ENCODE results near the gene MOB3A. TPM values are rescaled to one million over a fixed set of nuclear protein-coding genes. Genes with fewer than 3 reads are reported as not detected.

The MOB3A gene
- total and polyA plus RNA-seq, 2 of the 13 experiments (the other 11 are each of a cell fraction or from before 2014, with no cell fraction given), result 3.5 to 17.8 TPM

- peak; percentile 87 for TF ChIP-seq HNRNPLL (IDR thresholded peaks at IDR 0.05; ENCODE audit: low read depth, low read length, poor library complexity, severe bottlenecking)
- peak; percentile 67 for TF ChIP-seq ZSCAN25 (CRISPR knock-in tag; IDR thresholded peaks at IDR 0.05)
- peak; percentile 95 for TF ChIP-seq RCOR2 (CRISPR knock-in tag; IDR thresholded peaks at IDR 0.05)
- TF ChIP-seq, protein P1, sequence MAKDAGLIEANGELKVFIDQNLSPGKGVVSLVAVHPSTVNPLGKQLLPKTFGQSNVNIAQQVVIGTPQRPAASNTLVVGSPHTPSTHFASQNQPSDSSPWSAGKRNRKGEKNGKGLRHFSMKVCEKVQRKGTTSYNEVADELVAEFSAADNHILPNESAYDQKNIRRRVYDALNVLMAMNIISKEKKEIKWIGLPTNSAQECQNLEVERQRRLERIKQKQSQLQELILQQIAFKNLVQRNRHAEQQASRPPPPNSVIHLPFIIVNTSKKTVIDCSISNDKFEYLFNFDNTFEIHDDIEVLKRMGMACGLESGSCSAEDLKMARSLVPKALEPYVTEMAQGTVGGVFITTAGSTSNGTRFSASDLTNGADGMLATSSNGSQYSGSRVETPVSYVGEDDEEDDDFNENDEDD (CRISPR knock-in tag; IDR thresholded peaks at IDR 0.05; ENCODE audit: borderline replicate concordance), result peak; percentile 39; the same call in 1 of the 2 replicates
- TF ChIP-seq TCF12 (IDR thresholded peaks at IDR 0.05), result no peak
- TF ChIP-seq TCF12 (CRISPR knock-in tag; IDR thresholded peaks at IDR 0.05), result no peak
- peak; percentile 98; the same call in 1 of the 2 replicates for TF ChIP-seq CHD4 (IDR thresholded peaks at IDR 0.05; ENCODE audit: borderline replicate concordance, low read length)
- peak; percentile 54 for TF ChIP-seq ZBTB14 (CRISPR knock-in tag; IDR thresholded peaks at IDR 0.05)
- peak; percentile 83; the same call in 1 of the 2 replicates for TF ChIP-seq ATF7-NPFF (CRISPR knock-in tag; IDR thresholded peaks at IDR 0.05; ENCODE audit: low read depth)
- TF ChIP-seq ATF3 (CRISPR knock-in tag; IDR thresholded peaks at IDR 0.05), result peak; percentile 10; the same call in 1 of the 2 replicates
- TF ChIP-seq NONO (IDR thresholded peaks at IDR 0.05), result no peak
- peak; percentile 61; the same call in 1 of the 2 replicates for TF ChIP-seq NONO (CRISPR knock-in tag; conservative IDR thresholded peaks at IDR 0.05)
- TF ChIP-seq BCL6 (CRISPR knock-in tag; IDR thresholded peaks at IDR 0.05), result 0 out of 2 replicates have a peak, but pooled peaks have one; percentile 11
- TF ChIP-seq ZXDC (CRISPR knock-in tag; IDR thresholded peaks at IDR 0.05), result no peak
- peak; percentile 81 for TF ChIP-seq TAF1 (CRISPR knock-in tag; IDR thresholded peaks at IDR 0.05)
- TF ChIP-seq TBL1XR1 (IDR thresholded peaks at IDR 0.05; ENCODE audit: borderline replicate concordance, low read length, partially characterized antibody), result no peak
- TF ChIP-seq KLF6 (CRISPR knock-in tag; IDR thresholded peaks at IDR 0.05), result 0 out of 2 replicates have a peak, but pooled peaks have one; percentile 53
- TF ChIP-seq SCMH1 (CRISPR knock-in tag; IDR thresholded peaks at IDR 0.05; ENCODE audit: borderline replicate concordance), result no peak
- peak; percentile 48; the same call in 1 of the 2 replicates for TF ChIP-seq ZFX (CRISPR knock-in tag; IDR thresholded peaks at IDR 0.05; ENCODE audit: low read depth)
- TF ChIP-seq, protein P2, sequence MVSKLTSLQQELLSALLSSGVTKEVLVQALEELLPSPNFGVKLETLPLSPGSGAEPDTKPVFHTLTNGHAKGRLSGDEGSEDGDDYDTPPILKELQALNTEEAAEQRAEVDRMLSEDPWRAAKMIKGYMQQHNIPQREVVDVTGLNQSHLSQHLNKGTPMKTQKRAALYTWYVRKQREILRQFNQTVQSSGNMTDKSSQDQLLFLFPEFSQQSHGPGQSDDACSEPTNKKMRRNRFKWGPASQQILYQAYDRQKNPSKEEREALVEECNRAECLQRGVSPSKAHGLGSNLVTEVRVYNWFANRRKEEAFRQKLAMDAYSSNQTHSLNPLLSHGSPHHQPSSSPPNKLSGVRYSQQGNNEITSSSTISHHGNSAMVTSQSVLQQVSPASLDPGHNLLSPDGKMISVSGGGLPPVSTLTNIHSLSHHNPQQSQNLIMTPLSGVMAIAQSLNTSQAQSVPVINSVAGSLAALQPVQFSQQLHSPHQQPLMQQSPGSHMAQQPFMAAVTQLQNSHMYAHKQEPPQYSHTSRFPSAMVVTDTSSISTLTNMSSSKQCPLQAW (CRISPR knock-in tag; IDR thresholded peaks at IDR 0.05), result peak; percentile 72; the same call in 1 of the 2 replicates
- peak; percentile 99 for TF ChIP-seq KDM1A (CRISPR knock-in tag; IDR thresholded peaks at IDR 0.05)
- 0 out of 2 replicates have a peak, but pooled peaks have one; percentile 9 for TF ChIP-seq HMG20A (CRISPR knock-in tag; IDR thresholded peaks at IDR 0.05; ENCODE audit: borderline replicate concordance)
These were observed 44.9 kb downstream of the MOB3A start, which contains the start of gene MKNK2 (continued) for GRCh38 chr19:2050991-2051772.

Data from HepG2 (cell line).